ENCODE results near the gene IGDCC3.

IGDCC3 gene

DNA sequence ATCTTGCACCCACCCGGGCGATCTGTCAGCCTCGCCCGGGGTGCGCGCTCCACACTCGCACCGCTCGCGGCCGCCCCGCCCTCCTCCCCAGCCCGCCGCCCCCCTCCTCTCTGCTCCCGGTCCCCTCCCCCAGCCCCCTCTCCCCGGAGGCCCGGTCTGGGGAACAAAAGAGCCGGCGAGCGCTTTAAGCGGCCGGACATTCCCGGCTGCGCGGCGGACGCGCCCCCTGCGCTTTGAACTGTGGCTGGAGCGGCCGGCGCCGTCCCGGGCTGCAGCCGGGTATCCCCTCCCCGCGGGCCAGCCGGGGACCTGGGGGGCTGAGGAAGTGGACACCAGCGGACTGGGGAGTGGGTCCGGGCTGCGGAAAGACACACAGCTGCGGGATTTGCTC is at the start of gene IGDCC3:
TSS of gene IGDCC3 (minus strand) at position 27 of the 391 bp plus-strand sequence. CDS start 214 bp downstream, outside the sequence.
- no peak for DNase-seq

DNA sequence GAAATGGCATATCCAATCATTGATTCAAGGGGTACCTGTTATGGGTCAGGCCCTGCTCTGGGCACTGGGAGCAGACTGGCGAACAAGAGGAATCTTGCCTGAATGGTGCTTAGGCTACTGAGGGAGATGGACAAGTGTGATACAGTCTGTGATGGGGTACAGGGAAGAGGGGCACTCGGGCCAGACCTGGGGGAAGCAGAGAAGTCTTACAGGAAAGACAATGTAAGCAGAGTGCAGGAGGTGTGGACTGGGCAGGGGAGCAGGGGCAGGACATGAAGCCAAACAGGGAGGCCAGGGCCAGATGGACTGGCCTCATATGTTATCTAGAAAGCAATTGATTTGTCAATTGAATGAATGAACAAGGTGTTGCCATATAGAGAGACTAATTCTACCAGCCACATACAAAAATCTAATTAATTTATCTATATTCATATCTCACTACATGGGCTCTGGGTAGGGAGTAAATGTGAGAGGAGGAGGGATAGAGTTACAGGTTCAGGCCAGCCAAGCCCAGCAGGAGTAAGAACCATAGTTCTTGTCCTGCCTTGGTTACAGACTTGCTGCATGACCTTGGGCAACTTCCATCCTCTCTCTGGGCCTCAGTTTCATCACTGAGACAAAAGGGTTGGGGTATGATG is 48.5 kb upstream of the IGDCC3 start:
- DNase-seq: no peak

DNA sequence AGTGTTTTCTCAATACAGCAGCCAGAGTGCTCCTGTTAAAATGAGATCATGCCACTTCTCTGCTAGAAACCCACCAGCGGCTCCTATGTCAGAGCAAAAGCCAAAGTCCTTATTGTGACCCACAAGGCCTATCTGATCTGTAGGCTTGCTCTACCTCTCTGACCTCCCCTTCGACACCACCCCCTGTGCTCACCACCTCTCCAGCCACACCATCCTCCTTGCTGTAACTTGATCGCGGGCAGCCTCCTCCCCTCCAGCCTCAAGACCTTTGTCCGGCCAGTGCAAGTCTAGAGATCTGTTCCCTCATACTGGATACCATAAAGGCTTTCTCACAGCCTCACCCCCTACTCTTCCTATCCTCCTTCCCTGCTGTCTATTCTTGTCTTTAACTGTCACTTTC is 46.9 kb upstream of the IGDCC3 start:
- no peak for DNase-seq

GRCh38 chr15:65423976-65424679 is 46.3 kb upstream of the IGDCC3 start:
- DNase-seq: no peak

DNA sequence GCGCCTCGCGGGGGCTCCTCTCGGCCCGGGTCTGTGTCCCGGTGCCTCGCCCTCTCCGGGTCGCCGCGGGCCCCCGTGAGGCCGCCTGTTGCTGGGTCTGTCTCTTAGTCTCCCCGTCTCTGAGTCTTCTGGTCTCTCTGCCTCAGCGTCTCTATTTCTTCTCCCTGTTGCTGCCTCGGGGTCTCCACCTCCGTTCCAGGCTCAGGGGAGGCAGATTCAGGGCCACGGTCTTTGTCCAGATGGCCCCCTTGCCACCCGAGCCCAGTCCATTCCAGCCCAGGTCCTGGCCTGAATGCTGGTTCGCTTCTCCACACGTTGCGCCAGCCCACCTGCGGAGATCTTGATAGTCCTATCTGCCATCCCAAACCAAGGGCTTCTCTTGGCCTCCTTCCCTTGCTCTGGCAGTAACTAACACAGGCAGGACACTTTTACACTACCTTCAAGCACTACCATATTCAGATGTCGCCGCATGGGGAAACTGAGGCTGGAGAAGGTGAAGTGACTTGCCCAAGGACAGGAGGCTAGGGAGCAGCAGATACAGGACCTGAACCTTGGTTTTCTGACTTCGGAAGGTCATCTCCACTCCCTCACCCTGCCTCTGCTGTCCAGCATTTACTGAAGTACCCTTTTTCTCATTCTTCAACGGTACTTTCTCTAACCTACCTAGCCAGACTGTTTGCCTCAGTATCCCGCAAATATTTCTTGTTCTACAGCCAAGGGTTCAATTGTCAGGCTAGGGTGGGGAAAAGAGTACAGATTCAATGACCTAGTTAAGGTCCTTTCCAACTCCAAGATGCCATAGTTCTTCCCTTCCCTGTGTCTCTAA is 45.6 kb upstream of the IGDCC3 start:
- peak; percentile 59 for DNase-seq

GRCh38 chr15:65421360-65422215 is 43.8 kb upstream of the IGDCC3 start:
- peak; percentile 85 for DNase-seq

DNA sequence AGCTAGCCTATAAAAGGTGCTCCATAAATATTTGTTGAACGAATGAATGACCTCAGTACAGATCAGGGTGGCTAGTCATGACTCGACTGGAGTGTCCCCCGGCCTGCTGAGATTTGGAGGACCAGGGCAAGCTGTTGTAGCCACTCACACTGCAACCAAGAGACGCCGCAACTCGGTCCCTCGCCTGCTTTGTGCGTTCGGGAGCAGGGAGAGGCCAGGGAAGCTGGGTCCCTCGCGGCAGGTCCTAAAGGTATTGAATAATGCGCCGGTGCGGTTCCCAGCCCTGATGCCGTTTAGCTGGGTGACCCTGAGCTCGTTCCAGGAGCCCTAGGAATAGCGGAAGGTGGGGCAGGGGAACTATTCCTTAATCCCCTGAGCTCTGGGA is 43.2 kb upstream of the IGDCC3 start:
- DNase-seq: no peak

DNA sequence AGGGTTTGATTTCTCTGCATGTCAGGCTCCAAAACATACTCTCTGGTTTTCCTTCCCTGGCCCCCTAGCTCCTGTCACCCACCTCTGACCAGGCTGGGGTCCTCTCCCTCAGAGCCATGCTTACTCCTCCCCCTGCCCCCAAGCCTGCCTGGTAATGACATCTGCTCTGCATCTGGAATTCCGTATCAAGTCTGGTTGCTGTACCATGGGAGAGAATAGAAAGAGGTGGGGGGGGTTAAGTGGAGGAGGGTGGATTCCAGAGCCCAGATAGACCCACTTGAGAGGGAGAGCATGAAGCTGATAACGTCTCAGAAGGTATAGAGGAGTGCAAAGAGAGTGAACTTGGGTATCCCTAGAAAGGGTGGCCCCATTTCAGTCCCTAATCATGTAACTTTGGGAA is 40.8 kb upstream of the IGDCC3 start:
- no peak for DNase-seq

GRCh38 chr15:65416845-65417416 is 39.1 kb upstream of the IGDCC3 start:
- peak; percentile 45 for DNase-seq

- peak; percentile 85 for DNase-seq
Measured at GRCh38 chr15:65414841-65415621, 37.2 kb upstream of the IGDCC3 start.

DNA sequence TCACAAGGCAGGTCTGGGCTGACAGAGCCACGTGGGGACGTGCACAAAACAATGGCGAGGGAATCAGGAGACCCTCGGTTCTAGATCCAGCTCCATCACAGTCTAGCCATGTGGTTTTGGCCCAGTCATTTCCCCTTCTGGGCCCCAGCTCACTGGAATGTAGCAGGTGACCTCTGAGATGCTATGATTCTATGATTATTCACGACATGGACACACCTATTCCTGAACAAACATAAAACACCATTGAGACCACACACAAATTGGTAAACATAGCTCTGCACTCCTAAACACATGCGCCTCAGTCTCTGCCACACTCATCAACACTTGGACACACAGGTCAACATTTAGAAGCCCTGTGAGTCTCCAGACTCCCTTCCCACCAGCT is 36.0 kb upstream of the IGDCC3 start:
- DNase-seq: no peak

DNA sequence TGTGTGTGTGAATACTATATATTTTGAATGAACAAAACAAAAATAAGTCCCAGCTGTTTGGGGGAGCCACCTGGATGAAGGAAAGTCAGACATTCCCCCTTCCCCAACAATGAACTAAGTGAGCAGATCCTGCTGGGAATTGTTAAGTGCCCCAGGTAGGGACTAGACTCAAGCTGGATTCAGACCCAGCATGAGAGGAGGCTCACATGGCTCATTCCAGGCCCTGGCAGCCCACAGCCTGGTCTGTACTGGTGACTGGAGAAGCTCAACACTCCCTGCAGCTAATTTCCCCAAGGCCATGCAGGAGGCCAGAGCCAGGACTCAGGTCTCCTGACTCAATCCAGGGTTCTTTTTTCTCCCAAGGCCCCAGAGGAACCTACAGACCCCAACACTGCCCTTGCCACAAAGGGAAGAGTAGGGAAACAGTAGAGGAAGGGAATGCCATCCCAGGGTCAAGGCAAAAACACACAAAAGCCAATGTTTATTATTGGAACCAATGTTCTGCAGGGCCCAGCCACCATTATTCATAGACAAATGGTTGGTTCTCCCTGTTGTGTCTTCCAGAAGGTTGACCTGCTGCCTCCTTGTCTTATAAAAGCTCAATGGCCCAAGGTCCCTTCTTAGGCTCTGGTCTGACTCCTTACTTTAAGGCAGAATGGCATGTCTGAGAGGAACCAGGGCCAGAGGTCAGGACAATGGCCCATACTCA is 35.4 kb upstream of the IGDCC3 start:
- no peak for DNase-seq

- no peak for DNase-seq
Measured at GRCh38 chr15:65412556-65412955, 34.8 kb upstream of the IGDCC3 start.

GRCh38 chr15:65411465-65412071 is 33.8 kb upstream of the IGDCC3 start:
- peak; percentile 10 for DNase-seq

- DNase-seq: no peak
Measured at GRCh38 chr15:65410972-65411371, 33.2 kb upstream of the IGDCC3 start.

GRCh38 chr15:65410036-65410435 is 32.2 kb upstream of the IGDCC3 start:
- DNase-seq: no peak

- no peak for DNase-seq
Measured at GRCh38 chr15:65409036-65409631, 31.3 kb upstream of the IGDCC3 start.

GRCh38 chr15:65408324-65409035 is 30.7 kb upstream of the IGDCC3 start:
- no peak for DNase-seq

- DNase-seq: no peak
Measured at GRCh38 chr15:65406424-65407000, 28.7 kb upstream of the IGDCC3 start.
